Stimulated activated CD4-positive, alpha-beta T cell treated with anti-CD3 and anti-CD28 coated beads, Interleukin-2, amount 100 ng/mL, for 48 hours (primary cell): ENCODE data around the gene EHMT1.
A peak's percentile ranks its signal among the peaks of the same experiment; 100 is the strongest.

Experiments used
- DNase-seq, 2 donors: peaks; one replicate each; pipeline ENCODE4 v3.0.0-alpha.2; 2020

The EHMT1 gene

GRCh38 chr9:137618105-137619067 is at the start of gene EHMT1:
TSS of gene EHMT1 (plus strand) at chr9:137619005. CDS start at chr9:137619029, 24 bp downstream.
- peak; percentile 90 to 92 for DNase-seq

GRCh38 chr9:137569609-137570203 is 49.1 kb upstream of the EHMT1 start:
- no peak for DNase-seq

- no peak for DNase-seq
These were observed 48.2 kb upstream of the EHMT1 start for GRCh38 chr9:137570566-137570965.

GRCh38 chr9:137574192-137574591 is 44.6 kb upstream of the EHMT1 start:
- no peak for DNase-seq

GRCh38 chr9:137575364-137575715 is 43.5 kb upstream of the EHMT1 start:
- no peak for DNase-seq

- DNase-seq: no peak
These were observed 42.9 kb upstream of the EHMT1 start for GRCh38 chr9:137575716-137576411.

GRCh38 chr9:137578518-137579258 is 40.1 kb upstream of the EHMT1 start, which contains the start of gene DPH7:
TSS of gene DPH7 (minus strand) at chr9:137578925. CDS start at chr9:137578777, 148 bp downstream.
- DNase-seq: peak; percentile 97 to 98

GRCh38 chr9:137579259-137579604 is 39.6 kb upstream of the EHMT1 start:
- no peak for DNase-seq

GRCh38 chr9:137580209-137580953 is 38.4 kb upstream of the EHMT1 start:
- DNase-seq: no peak

GRCh38 chr9:137580954-137581322 is 37.9 kb upstream of the EHMT1 start:
- DNase-seq: no peak

- no peak for DNase-seq
These were observed 37.2 kb upstream of the EHMT1 start for GRCh38 chr9:137581361-137582285.

GRCh38 chr9:137582286-137582860 is 36.4 kb upstream of the EHMT1 start:
- DNase-seq: no peak

GRCh38 chr9:137583347-137583746 is 35.5 kb upstream of the EHMT1 start:
- DNase-seq: no peak

GRCh38 chr9:137583957-137584356 is 34.8 kb upstream of the EHMT1 start:
- no peak for DNase-seq

GRCh38 chr9:137586854-137587253 is 32.0 kb upstream of the EHMT1 start:
- DNase-seq: no peak

GRCh38 chr9:137588311-137588710 is 30.5 kb upstream of the EHMT1 start:
- no peak for DNase-seq

GRCh38 chr9:137588891-137589290 is 29.9 kb upstream of the EHMT1 start:
- no peak for DNase-seq

- no peak for DNase-seq
These were observed 29.2 kb upstream of the EHMT1 start for GRCh38 chr9:137589441-137590122.

- no peak for DNase-seq
These were observed 28.7 kb upstream of the EHMT1 start for GRCh38 chr9:137590123-137590468.
